HCT116 (cell line): ENCODE results near the gene CD82. TPM values are rescaled to one million over a fixed set of nuclear protein-coding genes. Genes with fewer than 3 reads are reported as not detected.

Experiments used
- ATAC-seq: fragments of 200-7000 bp; cut with Tn5 transposase; 2 replicates; pipeline ENCODE4 v1.9.1; 2020; ENCODE audit warnings: mild to moderate bottlenecking, moderate library complexity
- BruUV-seq: library from RNA; stranded (reverse); fragments of 400-500 nt; replicated peaks from 2 replicates; lab custom pipeline; 2021; lab: Mats Ljungman, UMichigan
- CTCF ChIA-PET: fragments of 300-600 bp; sonication (Branson Sonifier 250); formaldehyde crosslinking; loops from one replicate; lab custom pipeline; 2021; ENCODE audit warnings: antibody characterized with exemption; lab: Charles Lee
- POLR2A ChIA-PET: fragments of 300-600, 350-600 bp; sonication (Branson Sonifier 250); formaldehyde crosslinking; loops from one replicate; lab custom pipeline; 2021; ENCODE audit warnings: antibody characterized with exemption; lab: Charles Lee
- RAD21 ChIA-PET, 2 experiments: fragments of 300-600 bp; sonication (Branson Sonifier 250); formaldehyde crosslinking; loops; one replicate each; lab custom pipeline; 2023; ENCODE audit warnings: low total read pairs in 2 of 2; ENCODE audit not compliant: uncharacterized antibody in 2 of 2, unreplicated experiment in 2 of 2, low non-redundant PET in 1 of 2; lab: Charles Lee
- DNase-seq: peaks from one replicate; pipeline ENCODE4 v3.0.0-alpha.2; 2010; ENCODE audit warnings: low read depth, low spot score
- H2AFZ ChIP-seq: fragments of 200-600 bp; shearing (Covaris generic), sonication (generic); 2 replicates; pipeline ENCODE4 v1.6.1; 2017; ENCODE audit warnings: low read depth, mixed run types, mixed read lengths, antibody characterized with exemption, low read length; ENCODE audit not compliant: poor library complexity, severe bottlenecking
- H3K27ac ChIP-seq: 2 replicates; pipeline ENCODE4 v1.5.1; 2012; ENCODE audit warnings: low read depth, low read length
- H3K27me3 ChIP-seq: fragments of 200-600 bp; sonication (generic); 2 replicates; pipeline ENCODE4 v1.6.1; 2016; ENCODE audit warnings: mixed run types, low read length, mixed read lengths; ENCODE audit not compliant: insufficient read depth
- H3K36me3 ChIP-seq, 2 experiments: fragments of 200-500 bp in 1 of 2; fragments of 200-600 bp in 1 of 2; sonication (Bioruptor generic) in 1 of 2; sonication (generic) in 1 of 2; 2 replicates each; pipeline versions ENCODE4 v1.5.1 to v1.6.1; 2014 to 2016; ENCODE audit warnings: low read length in 2 of 2, inconsistent platforms in 1 of 2, mixed read lengths in 1 of 2, mixed run types in 1 of 2; ENCODE audit not compliant: insufficient read depth in 2 of 2, control insufficient read depth in 1 of 2
- H3K4me1 ChIP-seq, 2 experiments: fragments of 200-600 bp in 1 of 2; sonication (generic) in 1 of 2; 2 replicates each; pipeline versions ENCODE4 v1.5.1 to v1.6.1; 2012 to 2017; ENCODE audit warnings: low read length in 2 of 2, inconsistent platforms in 1 of 2, mild to moderate bottlenecking in 1 of 2, mixed read lengths in 1 of 2, mixed run types in 1 of 2, moderate library complexity in 1 of 2; ENCODE audit not compliant: insufficient read depth in 2 of 2, control insufficient read depth in 1 of 2
- H3K4me2 ChIP-seq: fragments of 200-600 bp; sonication (generic); 2 replicates; pipeline ENCODE4 v1.6.1; 2017; ENCODE audit warnings: mixed run types, low read length, mixed read lengths
- H3K4me3 ChIP-seq, 2 experiments: fragments of 200-600 bp in 1 of 2; sonication (generic) in 1 of 2; replicated peaks in 1 of 2; 2 replicates each; pipeline ENCODE4 v1.5.1; 2011 to 2016; ENCODE audit warnings: low read length in 2 of 2, control low read depth in 1 of 2, low read depth in 1 of 2, mild to moderate bottlenecking in 1 of 2, mixed read lengths in 1 of 2, mixed run types in 1 of 2
- H3K79me2 ChIP-seq: fragments of 200-600 bp; sonication (generic); 2 replicates; pipeline ENCODE4 v1.6.1; 2017; ENCODE audit warnings: mild to moderate bottlenecking, mixed run types, low read length, moderate library complexity, mixed read lengths; ENCODE audit not compliant: insufficient read depth
- H3K9ac ChIP-seq: fragments of 200-600 bp; sonication (generic); 2 replicates; pipeline ENCODE4 v1.6.1; 2016; ENCODE audit warnings: low read length, mixed read lengths
- H3K9me2 ChIP-seq: fragments of 200-600 bp; sonication (generic), shearing (Covaris generic); 2 replicates; pipeline ENCODE4 v1.6.1; 2017; ENCODE audit warnings: mixed run types, mild to moderate bottlenecking, moderate library complexity; ENCODE audit not compliant: insufficient read depth
- H3K9me3 ChIP-seq, 2 experiments: fragments of 200-500 bp in 1 of 2; fragments of 200-600 bp in 1 of 2; sonication (Bioruptor generic) in 1 of 2; sonication (generic) in 1 of 2; 2 replicates each; pipeline ENCODE4 v1.6.1; 2014 to 2017; ENCODE audit warnings: low read length in 2 of 2, mixed read lengths in 2 of 2, inconsistent platforms in 1 of 2, low read depth in 1 of 2, mild to moderate bottlenecking in 1 of 2, mixed run types in 1 of 2, moderate library complexity in 1 of 2; ENCODE audit not compliant: control insufficient read depth in 1 of 2, insufficient read depth in 1 of 2
- H4K20me1 ChIP-seq: fragments of 200-600 bp; sonication (generic), shearing (Covaris generic); 2 replicates; pipeline ENCODE4 v1.6.1; 2017; ENCODE audit warnings: mixed run types, mild to moderate bottlenecking, moderate library complexity; ENCODE audit not compliant: insufficient read depth
- CBX3 ChIP-seq: IDR thresholded peaks from 2 replicates; pipeline ENCODE4 v1.6.1; 2012; ENCODE audit warnings: low read depth
- EGR1 ChIP-seq: IDR thresholded peaks from 2 replicates; pipeline ENCODE4 v1.6.1; 2012; ENCODE audit warnings: low read depth
- ELF1 ChIP-seq: IDR thresholded peaks from 2 replicates; pipeline ENCODE4 v1.6.1; 2012; ENCODE audit warnings: low read depth, borderline replicate concordance
- MAX ChIP-seq: IDR thresholded peaks from 2 replicates; pipeline ENCODE4 v1.6.1; 2012
- POLR2AphosphoS5 ChIP-seq: IDR thresholded peaks from 2 replicates; pipeline ENCODE4 v1.6.1; 2011; ENCODE audit warnings: mild to moderate bottlenecking, low read depth, low read length, moderate library complexity
- RAD21 ChIP-seq: IDR thresholded peaks from 2 replicates; pipeline ENCODE4 v1.6.1; 2012; ENCODE audit warnings: low read depth, mild to moderate bottlenecking
- SP1 ChIP-seq: IDR thresholded peaks from 2 replicates; pipeline ENCODE4 v1.6.1; 2012; ENCODE audit warnings: low read depth
- SRF ChIP-seq: IDR thresholded peaks from 2 replicates; pipeline ENCODE4 v1.6.1; 2012; ENCODE audit warnings: low read depth
- intact Hi-C: fragments of 100-400 bp; cut with micrococcal nuclease; formaldehyde crosslinking; loops from 2 replicates; pipeline ENCODE4 v1.10.0; 2022
- total RNA-seq: library from RNA; stranded (reverse); gene quantifications from one replicate; pipeline ENCODE4 v1.2.1, GENCODE V29; 2021; ENCODE audit not compliant: unreplicated experiment
- TF ChIP-seq, protein P1 (sequence below), 3 experiments: fragments of 200-600 bp in 1 of 3; sonication (generic) in 1 of 3; IDR thresholded peaks in 2 of 3; conservative IDR thresholded peaks in 1 of 3; 2 replicates each; pipeline ENCODE4 v1.5.1; 2012 to 2017; ENCODE audit warnings: low read depth in 2 of 3, low read length in 2 of 3, antibody characterized with exemption in 1 of 3, borderline replicate concordance in 1 of 3, control low read depth in 1 of 3, mild to moderate bottlenecking in 1 of 3, mixed read lengths in 1 of 3, mixed run types in 1 of 3, moderate library complexity in 1 of 3; ENCODE audit not compliant: insufficient read depth in 1 of 3
- TF ChIP-seq, protein P2 (sequence below): IDR thresholded peaks from 2 replicates; pipeline ENCODE4 v1.6.1; 2012

Gene CD82
- total RNA-seq, 1 experiment from 2014 or later = 16.7 TPM

DNA sequence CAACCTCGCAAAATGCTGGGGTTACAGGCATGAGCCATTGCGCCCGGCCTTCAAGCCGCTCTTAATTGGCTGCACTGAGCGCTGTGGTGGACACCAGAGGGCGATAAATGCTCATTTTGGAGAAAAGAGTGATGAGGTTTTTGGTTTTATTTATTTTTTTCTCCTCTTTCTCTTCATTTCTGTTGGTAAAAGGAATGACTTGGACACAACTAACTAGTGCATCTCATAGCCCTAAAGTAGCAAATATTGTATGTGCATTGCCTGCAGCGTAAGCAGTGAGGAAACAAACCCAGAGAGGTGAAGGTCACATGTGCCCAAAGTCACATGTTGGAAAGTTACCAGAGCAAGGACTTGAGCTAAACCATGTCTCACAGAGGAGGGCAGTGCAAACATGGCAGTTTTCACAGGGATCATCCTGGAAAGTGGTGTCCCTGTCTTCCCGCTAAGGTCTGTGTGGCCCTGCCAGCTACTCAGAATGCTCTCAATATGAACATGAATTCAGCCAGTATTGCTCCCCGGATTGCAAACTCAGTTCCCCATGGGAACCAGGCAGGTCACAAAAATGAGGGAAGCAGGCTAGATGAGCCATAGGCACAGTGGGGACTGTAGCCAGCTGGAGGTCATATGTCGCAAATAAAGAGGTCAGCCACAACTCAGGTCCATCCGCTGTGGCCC, 8.6 kb upstream of the CD82 start:
- no peak overlapping the region for H3K27ac ChIP-seq
- ChIA-PET POLR2A (interaction anchor here (1.0 to 1.6 kb wide), 2 partner anchors 9 to 60 kb away, joined by 4 read pairs; partner anchors contain the start of gene CD82), CTCF (interaction anchor here (0.6 to 4.2 kb wide), 8 partner anchors 8 to 548 kb away, joined by 3 to 138 read pairs (median 8); partner anchors contain the start of gene CD82), RAD21 (interaction anchor here (0.8 to 3.5 kb wide), 3 partner anchors 8 to 60 kb away, joined by 3 to 28 read pairs (median 19); partner anchors contain the start of gene CD82 (in 1 of the 2))
- H3K9ac ChIP-seq = no peak overlapping the region
- peaks cover 9 to 12% of the 10 kb centered on the region in 2 experiments; a peak in 3 of 4 replicates for H3K4me1 ChIP-seq
- no peaks in the 10 kb centered on the region for H3K79me2 ChIP-seq
- no peaks in the 10 kb centered on the region for H4K20me1 ChIP-seq
- no peaks in the 10 kb centered on the region for H3K36me3 ChIP-seq
- no peaks in the 10 kb centered on the region for H3K27me3 ChIP-seq
- intact Hi-C loops = loop anchor here (1.0 kb wide), 2 partner anchors 60 to 354 kb away; no protein-coding TSS in a partner anchor
- H3K4me2 ChIP-seq = no peak overlapping the region
- BruUV-seq = no TSS peak
- TF ChIP-seq, protein P1, sequence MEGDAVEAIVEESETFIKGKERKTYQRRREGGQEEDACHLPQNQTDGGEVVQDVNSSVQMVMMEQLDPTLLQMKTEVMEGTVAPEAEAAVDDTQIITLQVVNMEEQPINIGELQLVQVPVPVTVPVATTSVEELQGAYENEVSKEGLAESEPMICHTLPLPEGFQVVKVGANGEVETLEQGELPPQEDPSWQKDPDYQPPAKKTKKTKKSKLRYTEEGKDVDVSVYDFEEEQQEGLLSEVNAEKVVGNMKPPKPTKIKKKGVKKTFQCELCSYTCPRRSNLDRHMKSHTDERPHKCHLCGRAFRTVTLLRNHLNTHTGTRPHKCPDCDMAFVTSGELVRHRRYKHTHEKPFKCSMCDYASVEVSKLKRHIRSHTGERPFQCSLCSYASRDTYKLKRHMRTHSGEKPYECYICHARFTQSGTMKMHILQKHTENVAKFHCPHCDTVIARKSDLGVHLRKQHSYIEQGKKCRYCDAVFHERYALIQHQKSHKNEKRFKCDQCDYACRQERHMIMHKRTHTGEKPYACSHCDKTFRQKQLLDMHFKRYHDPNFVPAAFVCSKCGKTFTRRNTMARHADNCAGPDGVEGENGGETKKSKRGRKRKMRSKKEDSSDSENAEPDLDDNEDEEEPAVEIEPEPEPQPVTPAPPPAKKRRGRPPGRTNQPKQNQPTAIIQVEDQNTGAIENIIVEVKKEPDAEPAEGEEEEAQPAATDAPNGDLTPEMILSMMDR (IDR thresholded peaks at IDR 0.05 in 2 of 3, conservative IDR thresholded peaks at IDR 0.05 in 1 of 3; ENCODE audit: borderline replicate concordance in 1 of 3, insufficient read depth in 1 of 3, low read depth in 2 of 3, low read length in 2 of 3) = peak; percentile 65 to 95 (median 79)
- TF ChIP-seq EGR1 (no peak), CBX3 (0 out of 2 replicates have a peak, but pooled peaks have one; percentile 19), SP1 (peak; percentile 25; the same call in 1 of the 2 replicates), MAX (peak; percentile 79), SRF (no peak), POLR2AphosphoS5 (no peak), ELF1 (no peak), RAD21 (peak; percentile 93)
- TF ChIP-seq, protein P2, sequence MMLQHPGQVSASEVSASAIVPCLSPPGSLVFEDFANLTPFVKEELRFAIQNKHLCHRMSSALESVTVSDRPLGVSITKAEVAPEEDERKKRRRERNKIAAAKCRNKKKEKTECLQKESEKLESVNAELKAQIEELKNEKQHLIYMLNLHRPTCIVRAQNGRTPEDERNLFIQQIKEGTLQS = no peak
- peak overlapping the region; percentile 69 for H2AFZ ChIP-seq
- H3K4me3 ChIP-seq = no peak overlapping the region
- 0 out of 2 replicates have a peak, but pooled peaks cover 2% of the 10 kb centered on the region for H3K9me2 ChIP-seq
- H3K9me3 ChIP-seq = no peaks in the 10 kb centered on the region
- ATAC-seq (peak; percentile 94), DNase-seq (peak; percentile 54)
